Breast epithelium (tissue), 4 donors: ENCODE measurements around the gene KL. TPM values are rescaled to one million over a fixed set of nuclear protein-coding genes. Genes with fewer than 3 reads are reported as not detected.

Source experiments
- DNase-seq, 2 donors: peaks; one replicate each; pipeline ENCODE4 v3.0.0-alpha.2; 2019; ENCODE audit warnings: low spot score in 2 of 2
- H3K27ac ChIP-seq, 2 donors: fragments of 200-600 bp; sonication (generic) in 1 of 2; one replicate each; pipeline ENCODE4 v1.5.1; 2016 to 2019; ENCODE audit warnings: mild to moderate bottlenecking in 1 of 2
- H3K27me3 ChIP-seq, 2 donors: fragments of 200-600 bp; sonication (generic) in 1 of 2; one replicate each; pipeline versions ENCODE4 v1.5.1 to v1.6.0; 2017 to 2019; ENCODE audit warnings: control low read depth in 1 of 2, mild to moderate bottlenecking in 1 of 2
- H3K36me3 ChIP-seq: fragments of 200-600 bp; one replicate; pipeline ENCODE4 v1.5.1; 2019
- H3K4me1 ChIP-seq, 2 donors: fragments of 200-600 bp; sonication (generic); one replicate each; pipeline ENCODE4 v1.5.1; 2016 to 2019; ENCODE audit warnings: control low read depth in 1 of 2
- H3K4me3 ChIP-seq, 3 donors: fragments of 200-600 bp; sonication (generic); 1 replicate in 2 of 3; 2 replicates in 1 of 3; pipeline ENCODE4 v1.5.1; 2016 to 2019; ENCODE audit warnings: mild to moderate bottlenecking in 3 of 3, moderate library complexity in 2 of 3
- H3K9me3 ChIP-seq, 2 donors: fragments of 200-600 bp; sonication (generic) in 1 of 2; one replicate each; pipeline ENCODE4 v1.5.1; 2016 to 2019; ENCODE audit warnings: control low read depth in 1 of 2
- POLR2A ChIP-seq: fragments of 450-650 bp; IDR thresholded peaks from one replicate; pipeline ENCODE4 v1.6.1; 2016; ENCODE audit warnings: antibody characterized with exemption, mild to moderate bottlenecking, moderate library complexity
- POLR2AphosphoS5 ChIP-seq, 3 donors: sonication (generic); formaldehyde crosslinking; IDR thresholded peaks; one replicate each; pipeline ENCODE4 v1.6.1; 2017; ENCODE audit warnings: antibody characterized with exemption in 3 of 3
- intact Hi-C: fragments of 100-400 bp; cut with DNase I; formaldehyde crosslinking; loops from one replicate; pipeline ENCODE4 v1.15.1; 2023; ENCODE audit warnings: low total_unique reads
- total RNA-seq, 3 donors: library from RNA; depleted of rRNA; stranded (reverse); fragments of >200 nt; gene quantifications; one replicate each; pipeline ENCODE4 v1.1.0, GENCODE V29; 2016
- TF ChIP-seq, protein P1 (sequence below), 3 donors: fragments of 450-650 bp; IDR thresholded peaks; one replicate each; pipeline ENCODE4 v1.5.1; 2016 to 2017; ENCODE audit warnings: antibody characterized with exemption in 3 of 3, mild to moderate bottlenecking in 3 of 3, moderate library complexity in 3 of 3

Gene KL
- total RNA-seq, 3 donors from 2014 or later: 2.7 to 4.3 (median 2.9) TPM

GRCh38 chr13:33007950-33008349 is 8.3 kb upstream of the KL start:
- intact Hi-C loops: no loop called here
- no peak for TF ChIP-seq POLR2A
- TF ChIP-seq, protein P1, sequence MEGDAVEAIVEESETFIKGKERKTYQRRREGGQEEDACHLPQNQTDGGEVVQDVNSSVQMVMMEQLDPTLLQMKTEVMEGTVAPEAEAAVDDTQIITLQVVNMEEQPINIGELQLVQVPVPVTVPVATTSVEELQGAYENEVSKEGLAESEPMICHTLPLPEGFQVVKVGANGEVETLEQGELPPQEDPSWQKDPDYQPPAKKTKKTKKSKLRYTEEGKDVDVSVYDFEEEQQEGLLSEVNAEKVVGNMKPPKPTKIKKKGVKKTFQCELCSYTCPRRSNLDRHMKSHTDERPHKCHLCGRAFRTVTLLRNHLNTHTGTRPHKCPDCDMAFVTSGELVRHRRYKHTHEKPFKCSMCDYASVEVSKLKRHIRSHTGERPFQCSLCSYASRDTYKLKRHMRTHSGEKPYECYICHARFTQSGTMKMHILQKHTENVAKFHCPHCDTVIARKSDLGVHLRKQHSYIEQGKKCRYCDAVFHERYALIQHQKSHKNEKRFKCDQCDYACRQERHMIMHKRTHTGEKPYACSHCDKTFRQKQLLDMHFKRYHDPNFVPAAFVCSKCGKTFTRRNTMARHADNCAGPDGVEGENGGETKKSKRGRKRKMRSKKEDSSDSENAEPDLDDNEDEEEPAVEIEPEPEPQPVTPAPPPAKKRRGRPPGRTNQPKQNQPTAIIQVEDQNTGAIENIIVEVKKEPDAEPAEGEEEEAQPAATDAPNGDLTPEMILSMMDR (IDR thresholded peaks at IDR 0.05): no peak
- no peak for TF ChIP-seq POLR2AphosphoS5 (IDR thresholded peaks at IDR 0.05)
- H3K36me3 ChIP-seq: no peaks in the 10 kb centered on the region

DNA sequence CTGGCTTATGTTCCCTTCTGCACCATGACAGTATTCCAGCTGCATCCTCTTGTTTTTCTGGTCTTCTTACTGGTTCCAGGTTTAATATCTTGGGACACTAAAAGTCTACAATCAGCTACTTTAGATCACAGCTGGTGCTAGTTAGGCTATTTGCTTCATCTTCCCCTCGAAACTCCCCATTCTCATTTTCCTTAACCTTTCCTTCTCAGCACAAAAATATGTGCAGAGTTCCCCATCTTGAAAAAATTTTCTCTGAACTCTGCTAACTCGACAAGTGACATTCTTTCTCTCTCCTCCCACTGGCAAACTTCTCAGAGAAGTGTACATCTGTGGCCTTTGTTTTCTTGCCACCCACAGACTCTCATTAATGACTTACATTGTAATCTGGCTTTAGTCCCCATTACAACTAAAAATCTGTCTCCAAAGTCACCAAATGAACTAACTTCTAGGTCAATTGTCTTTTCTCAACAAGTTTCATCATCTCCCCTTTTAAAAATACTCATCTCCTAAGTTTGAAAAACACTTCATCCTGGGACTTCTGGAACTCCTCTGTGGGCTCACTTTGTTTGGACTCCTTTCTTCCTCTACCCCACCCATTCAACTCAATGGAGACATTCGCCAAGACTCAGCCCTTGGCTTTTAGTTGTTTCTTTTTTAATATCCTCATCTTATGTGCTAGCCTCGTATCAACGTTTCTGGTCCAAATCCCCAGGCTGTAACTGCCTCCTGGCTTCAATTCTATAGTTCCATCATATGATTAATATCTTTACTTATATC is 7.1 kb upstream of the KL start:
- no peaks in the 10 kb centered on the region for H3K4me1 ChIP-seq
- peaks cover 4 to 7% of the 10 kb centered on the region in 2 donors for H3K9me3 ChIP-seq
- H3K4me3 ChIP-seq: no peak overlapping the region
- no peaks in the 10 kb centered on the region for H3K36me3 ChIP-seq
- no peaks in the 10 kb centered on the region for H3K27me3 ChIP-seq
- TF ChIP-seq, protein P1 (IDR thresholded peaks at IDR 0.05): no peak
- no peak for TF ChIP-seq POLR2A
- no peak for TF ChIP-seq POLR2AphosphoS5 (IDR thresholded peaks at IDR 0.05)
- intact Hi-C loops: no loop called here
- H3K27ac ChIP-seq: peak overlapping the region in 1 of 2 donors; percentile 52
- DNase-seq: no peak

More at GRCh38 chr13:33007950-33008349, 8.3 kb upstream of the KL start:
- Histone ChIP-seq H3K9me3 (peaks cover 4 to 7% of the 10 kb centered on the region in 2 donors), H3K4me3 (no peak overlapping the region), H3K27me3 (no peaks in the 10 kb centered on the region), H3K27ac (no peak overlapping the region), H3K4me1 (no peaks in the 10 kb centered on the region)
- DNase-seq: no peak

DNA sequence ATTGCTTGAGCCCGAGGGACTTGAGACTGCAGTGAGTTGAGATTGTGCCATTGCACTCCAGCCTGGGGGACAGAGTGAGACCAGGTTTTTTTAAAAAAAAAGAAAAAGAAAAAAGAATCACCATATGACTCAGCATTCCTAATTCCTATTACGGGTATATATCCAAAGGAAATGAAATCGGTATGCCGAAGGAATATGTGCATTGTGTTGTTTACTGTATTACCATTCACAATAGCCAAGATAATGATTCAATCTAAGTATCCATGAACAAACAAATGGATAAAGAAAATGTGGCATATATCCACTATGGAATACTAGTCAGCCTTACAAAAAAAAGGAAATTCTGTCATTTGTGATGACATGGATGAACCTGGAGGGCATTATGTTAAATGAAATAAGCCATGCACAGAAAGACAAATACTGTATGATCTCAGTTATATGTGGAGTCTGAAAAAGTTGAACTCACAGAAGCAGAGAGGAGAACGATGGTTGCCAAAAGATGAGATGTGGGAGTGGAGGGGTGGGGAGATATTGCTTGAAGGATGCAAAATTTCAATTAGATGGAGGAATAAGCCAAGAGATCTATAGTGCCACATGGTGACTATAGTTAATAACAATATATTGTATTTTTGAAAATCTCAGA is 4.3 kb upstream of the KL start:
- Histone ChIP-seq H3K27ac (no peak overlapping the region), H3K27me3 (peaks cover 0 to 6% of the 10 kb centered on the region in 2 donors), H3K4me3 (no peak overlapping the region), H3K4me1 (peaks cover 0 to 3% of the 10 kb centered on the region in 2 donors), H3K9me3 (peaks cover 4 to 7% of the 10 kb centered on the region in 2 donors), H3K36me3 (no peaks in the 10 kb centered on the region)
- TF ChIP-seq, protein P1 (IDR thresholded peaks at IDR 0.05): no peak
- TF ChIP-seq POLR2AphosphoS5 (IDR thresholded peaks at IDR 0.05) (no peak), POLR2A (no peak)
- DNase-seq: no peak
- intact Hi-C loops: no loop called here

DNA sequence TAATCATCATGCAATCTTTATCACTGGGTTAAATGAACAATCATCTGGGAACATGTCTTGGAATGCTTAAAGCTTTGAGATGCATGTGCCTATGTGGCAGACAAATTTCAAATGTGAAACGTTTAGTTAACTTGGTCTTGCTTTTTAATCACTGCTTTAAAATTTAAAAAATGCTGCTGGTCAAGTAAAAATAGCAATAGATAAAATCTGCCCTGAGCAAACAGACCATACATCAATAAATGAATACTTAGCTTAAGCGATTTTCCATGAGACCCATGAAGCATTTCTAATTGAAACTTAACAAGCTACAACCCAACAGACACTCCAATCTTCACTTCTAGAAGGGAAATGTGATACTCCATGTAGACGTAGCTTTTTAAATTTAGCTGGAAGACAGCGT is 1.9 kb upstream of the KL start:
- Histone ChIP-seq H3K27ac (no peak overlapping the region), H3K9me3 (no peaks in the 10 kb centered on the region)

More for the DNA sequence above, 1.9 kb upstream of the KL start:
- Histone ChIP-seq H3K4me3 (no peak overlapping the region), H3K27me3 (peaks cover 2 to 6% of the 10 kb centered on the region in 2 donors), H3K36me3 (no peaks in the 10 kb centered on the region), H3K4me1 (peaks cover 0 to 6% of the 10 kb centered on the region in 2 donors)
- no peak for DNase-seq
- intact Hi-C loops: no loop called here
- TF ChIP-seq, protein P1 (IDR thresholded peaks at IDR 0.05): no peak
- TF ChIP-seq POLR2AphosphoS5 (IDR thresholded peaks at IDR 0.05) (no peak), POLR2A (no peak)
